Measurements from ENCODE around the gene KAZN.

KAZN gene

DNA sequence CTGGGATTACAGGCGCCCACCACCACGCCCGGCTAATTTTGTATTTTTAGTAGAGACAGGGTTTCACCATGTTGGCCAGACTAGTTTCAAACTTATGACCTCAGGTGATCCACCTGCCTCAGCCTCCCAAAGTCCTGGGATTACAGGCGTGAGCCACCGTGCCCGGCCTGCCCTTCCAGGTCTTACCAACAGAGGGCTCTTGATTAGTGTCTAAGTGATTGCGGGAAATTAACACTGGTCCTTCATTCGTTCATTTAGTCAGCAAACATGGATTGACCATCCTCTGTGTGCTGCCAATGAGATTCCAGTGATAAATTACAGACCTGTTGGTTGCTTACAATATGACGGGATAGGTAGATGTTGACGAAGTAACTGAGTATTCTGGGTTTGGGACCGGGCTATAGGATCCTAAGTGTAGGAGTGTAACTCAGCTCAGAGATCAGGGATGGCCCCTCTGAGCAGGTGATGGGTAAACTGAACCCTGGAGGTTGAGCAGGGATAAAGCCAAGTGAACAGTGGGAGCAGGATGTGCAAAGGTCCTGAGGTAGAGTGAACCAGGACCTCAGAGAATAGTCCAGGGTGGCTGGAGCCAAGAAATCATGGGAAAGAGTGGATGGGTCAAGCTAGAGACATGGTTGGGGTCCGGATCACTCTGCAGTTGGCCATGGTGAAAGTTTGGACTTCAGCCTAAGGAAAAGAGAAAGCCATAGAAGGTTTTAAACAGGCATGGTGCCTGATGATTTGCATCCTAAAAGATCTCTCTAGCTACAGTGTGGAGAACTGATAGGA, 171.2 kb downstream of the KAZN start:
- Histone ChIP-seq H3K9me3 (ENCODE audit: insufficient read depth, low read depth, low read length) (no peaks in the 10 kb centered on the region), H3K9ac (ENCODE audit: low read depth, low read length) (no peak overlapping the region), H3K4me3 (ENCODE audit: low read length) (no peak overlapping the region), H3K4me1 (ENCODE audit: insufficient read depth, low read length) (peaks cover 23% of the 10 kb centered on the region), H3K27ac (ENCODE audit: low read length) (no peak overlapping the region), H3K27me3 (ENCODE audit: insufficient read depth, low read length) (no peaks in the 10 kb centered on the region), H3K36me3 (ENCODE audit: insufficient read depth, low read depth, low read length) (no peaks in the 10 kb centered on the region)

DNA sequence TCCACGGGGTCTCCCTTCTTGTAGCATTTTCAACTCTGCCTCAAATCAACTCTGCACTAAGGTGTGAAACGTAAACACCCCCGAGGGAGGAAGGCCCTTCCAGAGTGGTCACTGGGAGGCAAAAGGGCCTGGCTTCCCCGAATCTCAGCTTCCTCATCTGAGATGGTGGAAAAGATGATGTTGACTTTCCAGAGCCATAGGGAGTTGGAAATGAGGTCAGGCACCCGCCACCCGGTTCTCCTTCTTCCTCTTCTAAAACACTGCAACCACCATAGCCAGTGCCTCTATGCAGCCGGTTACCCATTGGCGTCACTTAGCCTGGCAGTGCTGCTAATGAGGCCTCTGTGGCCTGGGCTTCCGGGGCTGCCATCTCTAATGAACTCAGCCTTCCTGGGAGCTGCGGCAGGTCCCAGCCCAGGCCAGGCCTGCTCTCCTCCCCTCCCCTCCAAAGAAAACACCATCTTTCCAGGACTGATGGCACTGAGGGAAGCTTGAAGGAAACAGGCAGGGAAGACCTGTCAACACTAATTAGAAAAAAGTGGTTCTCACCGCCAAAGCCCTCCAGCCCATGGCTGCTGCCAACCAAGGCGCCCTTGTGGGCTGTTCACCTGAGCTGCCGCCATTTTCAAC, 175.0 kb downstream of the KAZN start:
- Histone ChIP-seq H3K4me1 (ENCODE audit: insufficient read depth, low read length) (peaks cover 8% of the 10 kb centered on the region; the same call in 1 of the 2 replicates), H3K36me3 (ENCODE audit: insufficient read depth, low read depth, low read length) (no peaks in the 10 kb centered on the region), H3K27me3 (ENCODE audit: insufficient read depth, low read length) (no peaks in the 10 kb centered on the region), H3K4me3 (ENCODE audit: low read length) (no peak overlapping the region), H3K9ac (ENCODE audit: low read depth, low read length) (no peak overlapping the region), H3K27ac (ENCODE audit: low read length) (no peak overlapping the region), H3K9me3 (ENCODE audit: insufficient read depth, low read depth, low read length) (no peaks in the 10 kb centered on the region)

DNA sequence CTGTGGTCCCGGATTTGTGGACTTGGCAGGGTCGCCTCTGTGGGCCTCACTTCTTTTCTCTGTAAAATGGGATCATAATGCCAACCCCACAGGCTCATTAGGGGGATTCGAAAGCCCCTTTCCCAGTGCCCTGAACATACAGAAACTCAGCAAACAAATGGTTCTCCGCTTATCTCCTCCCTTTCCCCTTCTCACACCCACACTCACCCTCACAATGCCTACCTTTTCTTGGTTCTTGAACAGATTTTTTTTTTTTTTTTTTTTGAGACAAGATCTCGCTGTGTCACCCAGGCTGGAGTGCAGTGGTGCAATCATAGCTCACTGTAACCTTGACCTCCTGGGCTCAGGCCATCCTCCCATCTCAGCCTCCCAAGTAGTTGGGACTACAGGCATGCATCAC, 175.7 kb downstream of the KAZN start:
- no peak overlapping the region for H3K9ac ChIP-seq (ENCODE audit: low read depth, low read length)

DNA sequence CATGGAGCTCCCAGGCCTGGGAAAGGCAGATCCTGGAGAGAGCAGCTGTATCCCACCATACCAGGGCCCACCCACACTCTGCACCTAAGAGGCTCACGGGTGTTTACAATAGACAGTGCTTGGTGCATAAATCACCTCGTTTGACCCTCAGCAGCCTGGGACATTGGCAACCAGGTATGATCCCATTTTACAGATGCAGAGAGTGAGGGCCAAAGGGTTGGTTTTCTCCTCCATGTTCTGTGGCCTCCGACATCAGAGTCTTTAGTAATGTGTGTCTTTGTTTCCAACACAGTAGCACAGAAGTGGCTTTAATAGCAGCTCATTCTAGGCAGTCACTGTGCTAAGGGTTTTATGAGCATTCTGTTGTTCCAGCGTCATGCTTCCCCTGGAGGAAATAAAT, 176.5 kb downstream of the KAZN start:
- Histone ChIP-seq H3K9ac (ENCODE audit: low read depth, low read length) (no peak overlapping the region), H3K9me3 (ENCODE audit: insufficient read depth, low read depth, low read length) (no peaks in the 10 kb centered on the region), H3K27ac (ENCODE audit: low read length) (no peak overlapping the region), H3K27me3 (ENCODE audit: insufficient read depth, low read length) (no peaks in the 10 kb centered on the region), H3K4me3 (ENCODE audit: low read length) (no peak overlapping the region), H3K36me3 (ENCODE audit: insufficient read depth, low read depth, low read length) (no peaks in the 10 kb centered on the region), H3K4me1 (ENCODE audit: insufficient read depth, low read length) (peaks cover 7% of the 10 kb centered on the region; the same call in 1 of the 2 replicates)

More for the DNA sequence above, 175.7 kb downstream of the KAZN start:
- H3K4me1 ChIP-seq (ENCODE audit: insufficient read depth, low read length), result peaks cover 2% of the 10 kb centered on the region; the same call in 1 of the 2 replicates
- no peaks in the 10 kb centered on the region for H3K36me3 ChIP-seq (ENCODE audit: insufficient read depth, low read depth, low read length)
- no peaks in the 10 kb centered on the region for H3K9me3 ChIP-seq (ENCODE audit: insufficient read depth, low read depth, low read length)
- H3K27ac ChIP-seq (ENCODE audit: low read length), result no peak overlapping the region
- no peaks in the 10 kb centered on the region for H3K27me3 ChIP-seq (ENCODE audit: insufficient read depth, low read length)
- no peak overlapping the region for H3K4me3 ChIP-seq (ENCODE audit: low read length)

DNA sequence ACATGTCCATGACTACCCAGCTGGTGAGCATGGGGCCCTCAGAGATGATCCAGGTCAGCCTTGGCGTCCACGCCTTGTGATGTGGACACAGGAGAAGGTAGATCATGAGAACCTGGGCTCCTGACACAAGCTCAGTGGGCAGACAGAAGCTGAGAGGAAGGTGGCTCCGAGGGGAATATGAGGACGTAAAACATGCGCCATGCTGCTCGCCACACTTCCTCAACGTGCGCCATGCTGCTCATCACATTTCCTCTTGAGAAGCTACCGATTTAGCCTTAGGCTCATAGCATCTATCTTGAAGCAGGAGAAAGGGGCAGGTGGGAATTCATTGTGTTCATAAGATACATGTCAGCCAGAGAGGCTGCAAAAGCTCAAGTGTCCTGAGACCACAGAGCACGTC, 176.9 kb downstream of the KAZN start:
- Histone ChIP-seq H3K36me3 (ENCODE audit: insufficient read depth, low read depth, low read length) (no peaks in the 10 kb centered on the region), H3K9me3 (ENCODE audit: insufficient read depth, low read depth, low read length) (no peaks in the 10 kb centered on the region), H3K27me3 (ENCODE audit: insufficient read depth, low read length) (no peaks in the 10 kb centered on the region), H3K4me3 (ENCODE audit: low read length) (no peak overlapping the region), H3K27ac (ENCODE audit: low read length) (no peak overlapping the region), H3K9ac (ENCODE audit: low read depth, low read length) (no peak overlapping the region), H3K4me1 (ENCODE audit: insufficient read depth, low read length) (peaks cover 7% of the 10 kb centered on the region; the same call in 1 of the 2 replicates)

DNA sequence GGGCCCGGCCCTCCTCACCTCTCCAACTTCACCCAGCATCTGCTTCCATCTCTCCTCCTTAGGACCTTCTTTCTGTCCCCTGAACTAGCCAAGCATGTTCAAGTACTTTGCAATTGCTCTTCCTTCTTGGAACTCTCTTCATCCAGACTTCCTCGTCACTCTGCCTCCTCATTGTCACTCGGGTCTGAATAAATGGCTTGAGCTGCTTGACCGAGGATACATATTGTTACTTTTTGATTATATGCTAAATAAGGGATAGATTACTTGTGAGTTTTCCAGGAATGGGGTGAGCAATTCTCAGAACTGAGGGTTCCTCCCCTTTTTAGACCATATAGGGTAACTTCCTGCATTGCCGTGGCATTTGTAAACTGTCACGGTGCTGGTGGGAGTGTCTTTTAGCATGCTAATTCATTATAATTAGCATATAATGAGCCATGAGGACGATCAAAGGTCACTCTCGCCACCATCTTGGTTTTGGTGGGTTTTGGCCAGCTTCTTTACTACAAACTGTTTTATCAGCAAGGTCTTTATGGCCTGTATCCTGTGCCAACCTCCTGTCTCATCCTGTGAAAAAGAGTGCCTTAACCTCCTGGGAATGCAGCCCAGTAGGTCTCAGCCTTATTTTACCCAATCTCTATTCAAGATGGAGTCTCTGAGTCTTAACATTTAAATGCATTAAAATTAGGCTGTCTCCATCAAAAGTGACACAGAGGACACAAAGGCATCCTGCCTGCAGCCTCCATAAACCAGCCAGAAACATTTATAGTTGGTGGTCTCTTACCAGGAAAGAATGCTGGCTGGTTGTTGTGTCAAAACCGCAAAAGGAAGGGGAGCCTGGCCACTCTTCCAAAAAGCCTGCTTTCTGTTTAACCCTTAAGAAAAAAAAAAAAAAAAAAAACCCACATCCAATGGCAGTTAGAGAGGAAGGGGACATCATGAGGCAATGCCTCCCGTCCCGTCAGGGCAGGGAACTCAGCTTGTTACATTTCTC, 179.3 kb downstream of the KAZN start:
- no peak overlapping the region for H3K4me3 ChIP-seq (ENCODE audit: low read length)
- H3K9ac ChIP-seq (ENCODE audit: low read depth, low read length), result no peak overlapping the region
- H3K27me3 ChIP-seq (ENCODE audit: insufficient read depth, low read length), result no peaks in the 10 kb centered on the region
- peaks cover 15% of the 10 kb centered on the region for H3K4me1 ChIP-seq (ENCODE audit: insufficient read depth, low read length)
- no peaks in the 10 kb centered on the region for H3K36me3 ChIP-seq (ENCODE audit: insufficient read depth, low read depth, low read length)
- no peaks in the 10 kb centered on the region for H3K9me3 ChIP-seq (ENCODE audit: insufficient read depth, low read depth, low read length)
- H3K27ac ChIP-seq (ENCODE audit: low read length), result no peak overlapping the region

DNA sequence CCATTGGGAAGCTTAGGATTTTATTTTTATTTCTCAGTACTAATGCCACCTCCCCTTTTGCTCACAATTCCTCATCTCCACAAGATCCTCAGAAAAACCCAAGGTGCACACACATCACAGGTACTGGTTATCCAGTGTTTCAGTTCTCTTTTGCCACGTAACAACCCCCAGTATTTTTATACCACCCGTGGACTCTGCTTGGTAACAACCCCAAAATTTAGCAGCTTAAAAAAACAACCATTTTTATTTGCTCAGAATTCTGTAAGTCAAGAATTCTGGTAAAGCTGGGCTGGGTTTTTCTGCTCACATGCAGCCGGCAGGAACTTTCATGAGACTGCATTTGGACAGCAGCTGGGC, 180.0 kb downstream of the KAZN start:
- no peaks in the 10 kb centered on the region for H3K36me3 ChIP-seq (ENCODE audit: insufficient read depth, low read depth, low read length)
- H3K4me1 ChIP-seq (ENCODE audit: insufficient read depth, low read length), result peaks cover 18% of the 10 kb centered on the region
- no peaks in the 10 kb centered on the region for H3K27me3 ChIP-seq (ENCODE audit: insufficient read depth, low read length)
- no peaks in the 10 kb centered on the region for H3K9me3 ChIP-seq (ENCODE audit: insufficient read depth, low read depth, low read length)
- no peak overlapping the region for H3K9ac ChIP-seq (ENCODE audit: low read depth, low read length)
- H3K4me3 ChIP-seq (ENCODE audit: low read length), result no peak overlapping the region
- H3K27ac ChIP-seq (ENCODE audit: low read length), result no peak overlapping the region

DNA sequence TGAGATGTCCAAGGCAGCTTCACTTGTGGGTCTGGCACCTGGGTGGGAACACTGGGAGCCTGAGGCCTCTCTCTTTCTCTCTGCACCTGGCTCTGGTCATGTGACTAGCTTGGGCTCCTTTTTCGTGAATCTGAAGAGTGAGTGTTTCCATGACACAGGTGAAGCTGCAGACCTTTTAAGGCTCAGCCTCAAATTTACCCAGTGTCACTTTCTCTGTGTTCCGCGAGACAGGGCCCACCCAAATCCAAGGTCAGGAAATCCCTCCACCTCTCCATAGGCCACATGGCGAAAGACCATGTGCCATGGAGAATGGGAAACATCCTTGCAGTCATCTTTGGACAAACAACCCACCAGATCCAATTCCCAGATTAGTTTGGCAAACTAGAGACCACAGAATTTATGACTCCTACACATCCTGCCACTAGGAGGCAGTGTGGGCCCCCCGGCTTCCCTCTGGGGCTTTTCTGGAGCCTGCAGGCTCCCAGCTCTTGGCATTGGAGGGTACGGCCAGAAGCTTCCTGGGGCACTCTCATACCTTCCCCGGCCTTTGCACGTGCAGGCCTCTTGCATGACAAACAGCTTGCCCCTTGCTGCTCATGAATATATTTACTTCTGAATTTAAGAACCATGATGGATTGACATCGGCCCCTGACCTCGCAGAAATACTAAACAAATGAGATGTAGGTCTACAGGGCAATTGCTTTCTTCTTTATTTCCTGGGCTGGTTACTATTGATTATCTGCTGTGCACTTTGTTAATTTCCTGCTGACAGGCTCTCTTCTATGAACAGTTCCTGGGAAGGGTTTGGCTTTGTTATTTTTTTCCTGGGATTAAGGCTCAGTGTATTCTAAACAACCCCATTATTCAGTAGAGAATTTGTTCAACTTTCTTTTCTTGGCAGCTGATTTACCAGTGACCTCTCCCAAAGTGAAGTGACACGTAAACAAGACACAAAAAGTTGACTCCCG, 180.7 kb downstream of the KAZN start:
- Histone ChIP-seq H3K27me3 (ENCODE audit: insufficient read depth, low read length) (no peaks in the 10 kb centered on the region), H3K27ac (ENCODE audit: low read length) (no peak overlapping the region), H3K4me1 (ENCODE audit: insufficient read depth, low read length) (peaks cover 18% of the 10 kb centered on the region), H3K36me3 (ENCODE audit: insufficient read depth, low read depth, low read length) (no peaks in the 10 kb centered on the region), H3K9ac (ENCODE audit: low read depth, low read length) (no peak overlapping the region), H3K9me3 (ENCODE audit: insufficient read depth, low read depth, low read length) (no peaks in the 10 kb centered on the region), H3K4me3 (ENCODE audit: low read length) (no peak overlapping the region)

DNA sequence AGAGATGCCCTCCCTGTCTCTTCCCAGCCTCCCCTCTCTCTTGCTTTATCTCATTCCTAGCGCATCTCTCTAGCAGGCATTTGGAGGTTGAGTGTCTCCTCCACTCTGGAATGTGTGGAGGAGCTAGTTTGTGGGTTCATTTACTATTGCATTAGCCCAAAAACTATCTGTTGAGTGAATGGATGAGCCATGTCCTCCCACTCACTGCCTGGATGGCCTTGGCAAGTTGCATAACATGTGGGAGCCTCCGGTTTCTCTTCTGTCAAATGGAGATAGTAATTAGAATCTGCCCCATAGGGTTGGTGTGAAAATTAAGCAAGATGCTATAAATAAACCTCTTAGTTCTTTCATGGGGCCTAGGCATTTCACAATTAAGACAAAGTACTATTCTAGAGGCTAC, 181.8 kb downstream of the KAZN start:
- H3K4me3 ChIP-seq (ENCODE audit: low read length), result no peak overlapping the region

DNA sequence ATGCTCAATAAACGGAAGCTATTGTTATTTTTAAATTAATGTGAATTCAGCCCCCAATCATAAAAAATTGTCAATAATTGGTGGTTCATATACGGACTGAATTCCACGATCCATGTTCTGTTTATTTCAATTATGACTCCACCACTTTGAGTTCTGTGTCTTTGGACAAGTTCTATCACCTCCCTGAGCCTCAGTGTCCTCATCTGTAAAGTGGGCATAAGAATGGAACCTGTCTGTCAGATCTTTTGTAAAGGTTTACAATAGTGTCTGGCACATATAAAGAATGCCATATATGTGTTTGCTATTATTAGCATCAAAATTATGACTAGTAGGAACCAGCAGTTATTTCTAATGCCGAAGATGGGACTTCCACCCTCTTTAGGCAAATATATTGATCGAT, 183.3 kb downstream of the KAZN start:
- no peaks in the 10 kb centered on the region for H3K36me3 ChIP-seq (ENCODE audit: insufficient read depth, low read depth, low read length)
- no peak overlapping the region for H3K9ac ChIP-seq (ENCODE audit: low read depth, low read length)
- H3K9me3 ChIP-seq (ENCODE audit: insufficient read depth, low read depth, low read length), result no peaks in the 10 kb centered on the region
- no peaks in the 10 kb centered on the region for H3K27me3 ChIP-seq (ENCODE audit: insufficient read depth, low read length)
- no peak overlapping the region for H3K4me3 ChIP-seq (ENCODE audit: low read length)
- H3K27ac ChIP-seq (ENCODE audit: low read length), result no peak overlapping the region
- H3K4me1 ChIP-seq (ENCODE audit: insufficient read depth, low read length), result peaks cover 19% of the 10 kb centered on the region

More for the DNA sequence above, 181.8 kb downstream of the KAZN start:
- Histone ChIP-seq H3K36me3 (ENCODE audit: insufficient read depth, low read depth, low read length) (no peaks in the 10 kb centered on the region), H3K9ac (ENCODE audit: low read depth, low read length) (no peak overlapping the region), H3K9me3 (ENCODE audit: insufficient read depth, low read depth, low read length) (no peaks in the 10 kb centered on the region), H3K4me1 (ENCODE audit: insufficient read depth, low read length) (peaks cover 16% of the 10 kb centered on the region), H3K27ac (ENCODE audit: low read length) (no peak overlapping the region), H3K27me3 (ENCODE audit: insufficient read depth, low read length) (no peaks in the 10 kb centered on the region)
